Measurements from ENCODE around the gene ABCG5.

DNA sequence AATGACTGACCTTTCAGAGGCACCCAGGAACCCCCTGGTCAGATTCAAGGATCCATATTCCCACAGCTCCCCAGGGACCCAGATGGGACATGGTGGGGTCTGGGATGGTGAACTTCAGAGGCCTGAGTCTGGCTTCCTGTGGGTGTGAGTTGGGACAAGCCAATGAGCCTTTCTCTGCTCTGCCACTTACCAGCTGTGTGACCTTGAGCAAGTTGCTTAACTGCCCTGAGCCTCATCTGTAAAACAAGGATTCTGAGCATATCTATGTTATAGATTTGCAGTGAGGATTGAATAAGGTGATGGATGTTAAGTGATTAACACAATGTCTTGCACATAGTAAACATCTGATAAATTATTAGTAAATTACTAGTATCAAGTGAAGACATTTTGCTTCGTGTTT, 6.5 kb upstream of the ABCG5 start:
- TF ChIP-seq POLR2AphosphoS5 (IDR thresholded peaks at IDR 0.05; ENCODE audit: low read depth, low read length) (no peak), SIN3A (IDR thresholded peaks at IDR 0.05; ENCODE audit: borderline replicate concordance, insufficient read depth, low read length) (no peak), TAF1 (IDR thresholded peaks at IDR 0.05; ENCODE audit: borderline replicate concordance, insufficient read depth, low read length) (no peak)
- TF ChIP-seq, protein P1, sequence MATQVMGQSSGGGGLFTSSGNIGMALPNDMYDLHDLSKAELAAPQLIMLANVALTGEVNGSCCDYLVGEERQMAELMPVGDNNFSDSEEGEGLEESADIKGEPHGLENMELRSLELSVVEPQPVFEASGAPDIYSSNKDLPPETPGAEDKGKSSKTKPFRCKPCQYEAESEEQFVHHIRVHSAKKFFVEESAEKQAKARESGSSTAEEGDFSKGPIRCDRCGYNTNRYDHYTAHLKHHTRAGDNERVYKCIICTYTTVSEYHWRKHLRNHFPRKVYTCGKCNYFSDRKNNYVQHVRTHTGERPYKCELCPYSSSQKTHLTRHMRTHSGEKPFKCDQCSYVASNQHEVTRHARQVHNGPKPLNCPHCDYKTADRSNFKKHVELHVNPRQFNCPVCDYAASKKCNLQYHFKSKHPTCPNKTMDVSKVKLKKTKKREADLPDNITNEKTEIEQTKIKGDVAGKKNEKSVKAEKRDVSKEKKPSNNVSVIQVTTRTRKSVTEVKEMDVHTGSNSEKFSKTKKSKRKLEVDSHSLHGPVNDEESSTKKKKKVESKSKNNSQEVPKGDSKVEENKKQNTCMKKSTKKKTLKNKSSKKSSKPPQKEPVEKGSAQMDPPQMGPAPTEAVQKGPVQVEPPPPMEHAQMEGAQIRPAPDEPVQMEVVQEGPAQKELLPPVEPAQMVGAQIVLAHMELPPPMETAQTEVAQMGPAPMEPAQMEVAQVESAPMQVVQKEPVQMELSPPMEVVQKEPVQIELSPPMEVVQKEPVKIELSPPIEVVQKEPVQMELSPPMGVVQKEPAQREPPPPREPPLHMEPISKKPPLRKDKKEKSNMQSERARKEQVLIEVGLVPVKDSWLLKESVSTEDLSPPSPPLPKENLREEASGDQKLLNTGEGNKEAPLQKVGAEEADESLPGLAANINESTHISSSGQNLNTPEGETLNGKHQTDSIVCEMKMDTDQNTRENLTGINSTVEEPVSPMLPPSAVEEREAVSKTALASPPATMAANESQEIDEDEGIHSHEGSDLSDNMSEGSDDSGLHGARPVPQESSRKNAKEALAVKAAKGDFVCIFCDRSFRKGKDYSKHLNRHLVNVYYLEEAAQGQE (IDR thresholded peaks at IDR 0.05; ENCODE audit: insufficient read depth in 1 of 2, low read depth in 2 of 2, low read length in 2 of 2) = no peak
